CD4-positive, alpha-beta memory T cell (primary cell): ENCODE data around the gene TSHR. TPM values are rescaled to one million over a fixed set of nuclear protein-coding genes. Genes with fewer than 3 reads are reported as not detected.

Experiments used
- CTCF ChIA-PET: fragments of 350-600 bp; sonication (Branson Sonifier 250); formaldehyde crosslinking; loops from one replicate; lab custom pipeline; 2021; ENCODE audit warnings: inconsistent platforms; ENCODE audit not compliant: partially characterized antibody; lab: Charles Lee
- POLR2A ChIA-PET: fragments of 350-600 bp; sonication (Branson Sonifier 250); formaldehyde crosslinking; loops from one replicate; lab custom pipeline; 2021; ENCODE audit not compliant: partially characterized antibody; lab: Charles Lee
- DNase-seq, 5 donors: peaks; one replicate each; pipeline versions ENCODE4 v3.0.0 to v3.0.0-alpha.2; 2020 to 2022; ENCODE audit warnings: mixed read lengths in 1 of 5
- H3K27ac ChIP-seq: one replicate; pipeline ENCODE4 v1.7.0; 2013; ENCODE audit warnings: low read depth, low read length
- H3K27me3 ChIP-seq: 2 replicates; pipeline ENCODE4 v1.7.0; 2013; ENCODE audit warnings: mild to moderate bottlenecking, low read length, moderate library complexity; ENCODE audit not compliant: insufficient read depth
- H3K36me3 ChIP-seq: 2 replicates; pipeline ENCODE4 v1.7.0; 2013; ENCODE audit warnings: mild to moderate bottlenecking, low read length, moderate library complexity; ENCODE audit not compliant: insufficient read depth
- H3K4me1 ChIP-seq: 2 replicates; pipeline ENCODE4 v1.7.0; 2013; ENCODE audit warnings: mild to moderate bottlenecking, low read length, moderate library complexity; ENCODE audit not compliant: insufficient read depth
- H3K4me3 ChIP-seq, 2 donors: one replicate each; pipeline ENCODE4 v1.7.0; 2013; ENCODE audit warnings: low read length in 2 of 2, mild to moderate bottlenecking in 1 of 2
- H3K9me3 ChIP-seq, 2 donors: one replicate each; pipeline ENCODE4 v1.7.0; 2013; ENCODE audit warnings: low read length in 2 of 2, control low read depth in 1 of 2; ENCODE audit not compliant: control insufficient read depth in 1 of 2
- H3K27ac Mint-ChIP-seq, 7 donors: one replicate each; pipeline ENCODE4 v1.8.0; 2020 to 2021; ENCODE audit warnings: mixed read lengths in 7 of 7, mild to moderate bottlenecking in 6 of 7, inconsistent platforms in 3 of 7, moderate library complexity in 3 of 7
- H3K27me3 Mint-ChIP-seq, 2 donors: one replicate each; pipeline ENCODE4 v1.8.0; 2020 to 2021; ENCODE audit warnings: mixed read lengths in 2 of 2
- H3K36me3 Mint-ChIP-seq, 2 donors: one replicate each; pipeline ENCODE4 v1.8.0; 2020 to 2021; ENCODE audit warnings: mixed read lengths in 2 of 2, inconsistent platforms in 1 of 2, mild to moderate bottlenecking in 1 of 2
- H3K4me1 Mint-ChIP-seq, 4 donors: one replicate each; pipeline ENCODE4 v1.8.0; 2020 to 2021; ENCODE audit warnings: mixed read lengths in 4 of 4, mild to moderate bottlenecking in 1 of 4
- H3K4me3 Mint-ChIP-seq, 8 donors: one replicate each; pipeline ENCODE4 v1.8.0; 2020 to 2021; ENCODE audit warnings: mixed read lengths in 8 of 8, mild to moderate bottlenecking in 7 of 8, moderate library complexity in 6 of 8, inconsistent platforms in 3 of 8
- H3K9me3 Mint-ChIP-seq, 8 donors: one replicate each; pipeline ENCODE4 v1.8.0; 2020 to 2021; ENCODE audit warnings: mixed read lengths in 8 of 8, mild to moderate bottlenecking in 5 of 8, inconsistent platforms in 3 of 8, moderate library complexity in 1 of 8
- intact Hi-C: fragments of 100-400 bp; cut with micrococcal nuclease; formaldehyde crosslinking; loops from one replicate; pipeline ENCODE4 v1.15.1; 2023
- polyA plus RNA-seq, 2 donors: library from polyadenylated mRNA; unstranded; fragments of 300-500 nt; fragmentation: Illumina TruSeq; gene quantifications; one replicate each; pipeline ENCODE4 v1.2.3, GENCODE V29; 2021
- total RNA-seq, 2 experiments: library from RNA; stranded (reverse); gene quantifications; one replicate each; pipeline ENCODE4 v1.2.3, GENCODE V29; 2021

The TSHR gene
- total and polyA plus RNA-seq, 4 experiments from 2014 or later, result 0.09 to 0.84 (median 0.30) TPM; not detected in 1

GRCh38 chr14:81193924-81194633, 238.7 kb downstream of the TSHR start:
- peaks cover 52 to 61% of the 10 kb centered on the region in 2 donors for H3K36me3 Mint-ChIP-seq
- Histone ChIP-seq H3K36me3 (peaks cover 25% of the 10 kb centered on the region), H3K27ac (no peak overlapping the region), H3K9me3 (no peaks in the 10 kb centered on the region), H3K27me3 (no peaks in the 10 kb centered on the region), H3K4me1 (peaks cover 54% of the 10 kb centered on the region), H3K4me3 (no peak overlapping the region)
- no peaks in the 10 kb centered on the region for H3K27me3 Mint-ChIP-seq
- H3K27ac Mint-ChIP-seq, result peak overlapping the region; percentile 23 to 84 (median 69)
- no peak overlapping the region for H3K4me3 Mint-ChIP-seq
- POLR2A ChIA-PET, result interaction anchor here (1.3 kb wide), 1 partner anchor 25 kb away, joined by 5 read pairs; no protein-coding TSS in a partner anchor
- H3K4me1 Mint-ChIP-seq, result peaks cover 34 to 60% (median 43%) of the 10 kb centered on the region in 4 donors
- no peaks in the 10 kb centered on the region for H3K9me3 Mint-ChIP-seq
- CTCF ChIA-PET, result interaction anchor here (1.0 kb wide), 1 partner anchor 24 kb away, joined by 3 read pairs; no protein-coding TSS in a partner anchor
- intact Hi-C loops, result loop anchor here (2.0 kb wide), 1 partner anchor 13 kb away; no protein-coding TSS in a partner anchor
- no peak for DNase-seq

Other genes starting within 250 kb of the TSHR start
- gene CEP128, start 13.9 kb upstream of the TSHR start, total RNA-seq, result 10 to 100 TPM; 20.1 to 21.6 TPM
- gene CEP128, start 13.9 kb upstream of the TSHR start, polyA plus RNA-seq, result 1 to 10 TPM; 2.9 to 9.3 TPM